GM18507 (cell line): ENCODE results near the gene BPIFA3.

Experiments used
- DNase-seq: peaks from one replicate; pipeline ENCODE4 v3.0.0; 2011; ENCODE audit warnings: low read depth; ENCODE audit not compliant: insufficient read length; ENCODE audit errors: extremely low spot score
- FAIRE-seq: peaks from 2 replicates; lab custom pipeline; 2011; peaks lifted over from hg19 to GRCh38; lab: Jason Lieb, UNC

BPIFA3 gene

GRCh38 chr20:33255005-33255404, 37.9 kb downstream of the BPIFA3 start:
- FAIRE-seq (no peak), DNase-seq (no peak)

- no peak for FAIRE-seq
Observed at GRCh38 chr20:33257237-33257636, 40.1 kb downstream of the BPIFA3 start.

GRCh38 chr20:33259371-33259770, 42.2 kb downstream of the BPIFA3 start:
- DNase-seq (no peak), FAIRE-seq (no peak)

More at GRCh38 chr20:33257237-33257636, 40.1 kb downstream of the BPIFA3 start:
- no peak for DNase-seq

- no peak for FAIRE-seq
- DNase-seq: no peak
Observed at GRCh38 chr20:33261465-33261864, 44.3 kb downstream of the BPIFA3 start.

GRCh38 chr20:33262658-33263065, 45.5 kb downstream of the BPIFA3 start:
- FAIRE-seq: no peak
- no peak for DNase-seq

GRCh38 chr20:33263784-33264183, 46.6 kb downstream of the BPIFA3 start:
- DNase-seq: no peak

GRCh38 chr20:33267701-33268100, 50.5 kb downstream of the BPIFA3 start:
- FAIRE-seq (no peak), DNase-seq (no peak)

More at GRCh38 chr20:33263784-33264183, 46.6 kb downstream of the BPIFA3 start:
- no peak for FAIRE-seq

- DNase-seq (no peak), FAIRE-seq (no peak)
Observed at GRCh38 chr20:33272155-33272873, 55.2 kb downstream of the BPIFA3 start.

GRCh38 chr20:33273117-33273851, 56.1 kb downstream of the BPIFA3 start:
- FAIRE-seq (no peak), DNase-seq (no peak)

- no peak for DNase-seq
- no peak for FAIRE-seq
Observed at GRCh38 chr20:33275215-33275614, 58.1 kb downstream of the BPIFA3 start.

GRCh38 chr20:33275871-33276270, 58.7 kb downstream of the BPIFA3 start:
- DNase-seq (no peak), FAIRE-seq (no peak)

- DNase-seq: no peak
- FAIRE-seq: no peak
Observed at GRCh38 chr20:33276303-33277113, 59.4 kb downstream of the BPIFA3 start.
